ENCODE results near the gene ATF2. TPM values are rescaled to one million over a fixed set of nuclear protein-coding genes. Genes with fewer than 3 reads are reported as not detected.

The ATF2 gene
- total and polyA plus RNA-seq, 2 of the 13 experiments (the other 11 are each of a cell fraction or from before 2014, with no cell fraction given), result 91.6 to 95.1 TPM

- TF ChIP-seq EHMT2 (IDR thresholded peaks at IDR 0.05; ENCODE audit: borderline replicate concordance, low read depth, low read length) (peak; percentile 70; the same call in 1 of the 2 replicates), SP2 (CRISPR knock-in tag; IDR thresholded peaks at IDR 0.05) (no peak), DBP (CRISPR knock-in tag; IDR thresholded peaks at IDR 0.05; ENCODE audit: not compliant biosample characterization) (no peak), MYC (CRISPR knock-in tag; IDR thresholded peaks at IDR 0.05; ENCODE audit: borderline replicate concordance) (peak; percentile 43; the same call in 1 of the 2 replicates), MYPOP (CRISPR knock-in tag; IDR thresholded peaks at IDR 0.05) (peak; percentile 77), ZNF607 (CRISPR knock-in tag; IDR thresholded peaks at IDR 0.05; ENCODE audit: borderline replicate concordance) (peak; percentile 82; the same call in 1 of the 2 replicates), KDM2A (CRISPR knock-in tag; IDR thresholded peaks at IDR 0.05; ENCODE audit: borderline replicate concordance, low read depth) (peak; percentile 93), ATF5 (CRISPR knock-in tag; IDR thresholded peaks at IDR 0.05; ENCODE audit: low read depth) (no peak), ZFP90 (CRISPR knock-in tag; IDR thresholded peaks at IDR 0.05; ENCODE audit: borderline replicate concordance) (peak; percentile 0; the same call in 1 of the 2 replicates), ZFP82 (CRISPR knock-in tag; IDR thresholded peaks at IDR 0.05; ENCODE audit: borderline replicate concordance) (no peak), CREB3 (CRISPR knock-in tag; IDR thresholded peaks at IDR 0.05) (0 out of 2 replicates have a peak, but pooled peaks have one; percentile 42), AFF4 (CRISPR knock-in tag; IDR thresholded peaks at IDR 0.05) (0 out of 2 replicates have a peak, but pooled peaks have one; percentile 58), MTA3 (CRISPR knock-in tag; IDR thresholded peaks at IDR 0.05) (no peak), ZNF7 (CRISPR knock-in tag; IDR thresholded peaks at IDR 0.05) (no peak), MZF1 (CRISPR knock-in tag; IDR thresholded peaks at IDR 0.05; ENCODE audit: borderline replicate concordance) (0 out of 2 replicates have a peak, but pooled peaks have one; percentile 80), ZNF20 (CRISPR knock-in tag; IDR thresholded peaks at IDR 0.05) (0 out of 2 replicates have a peak, but pooled peaks have one; percentile 85), TFE3 (CRISPR knock-in tag; IDR thresholded peaks at IDR 0.05) (peak; percentile 91), DMAP1 (CRISPR knock-in tag; IDR thresholded peaks at IDR 0.05) (peak; percentile 83; the same call in 1 of the 2 replicates), SMARCC2 (IDR thresholded peaks at IDR 0.05) (peak; percentile 22; the same call in 1 of the 2 replicates)
Observed at GRCh38 chr2:175062787-175063585, 105.0 kb downstream of the ATF2 start (continued).

All from HepG2 (cell line).